Esophagus muscularis mucosa (tissue), 4 donors: ENCODE results near the gene SLC39A11. TPM values are rescaled to one million over a fixed set of nuclear protein-coding genes. Genes with fewer than 3 reads are reported as not detected.
A peak's percentile ranks its signal among the peaks of the same experiment; 100 is the strongest.

Experiments
- DNase-seq: peaks from one replicate; pipeline ENCODE4 v3.0.0-alpha.2; 2017; ENCODE audit errors: extremely low spot score
- H3K27ac ChIP-seq, 4 donors: fragments of 200-600 bp; sonication (generic); replicated peaks in 1 of 4; 1 replicate in 3 of 4; 2 replicates in 1 of 4; pipeline ENCODE4 v1.5.1; 2016 to 2019; ENCODE audit warnings: mild to moderate bottlenecking in 1 of 4
- H3K27me3 ChIP-seq, 4 donors: fragments of 200-600 bp; sonication (generic); one replicate each; pipeline versions ENCODE4 v1.5.1 to v1.6.0; 2016 to 2019
- H3K36me3 ChIP-seq, 4 donors: fragments of 200-600 bp; sonication (generic); one replicate each; pipeline ENCODE4 v1.5.1; 2016 to 2019
- H3K4me1 ChIP-seq, 4 donors: fragments of 200-600 bp; sonication (generic); one replicate each; pipeline ENCODE4 v1.5.1; 2016 to 2019
- H3K4me3 ChIP-seq, 4 donors: fragments of 200-600 bp; sonication (generic); 1 replicate in 2 of 4; 2 replicates in 2 of 4; pipeline ENCODE4 v1.5.1; 2016 to 2019; ENCODE audit warnings: mild to moderate bottlenecking in 4 of 4, moderate library complexity in 1 of 4
- H3K9me3 ChIP-seq, 4 donors: fragments of 200-600 bp; sonication (generic); 1 replicate in 3 of 4; 2 replicates in 1 of 4; pipeline ENCODE4 v1.5.1; 2016 to 2019
- CTCF ChIP-seq, 3 experiments: fragments of 200-600 bp in 2 of 3; fragments of 450-650 bp in 1 of 3; sonication (generic) in 2 of 3; IDR thresholded peaks; one replicate each; pipeline ENCODE4 v1.5.1; 2017 to 2019; ENCODE audit warnings: antibody characterized with exemption in 3 of 3, mild to moderate bottlenecking in 2 of 3, moderate library complexity in 1 of 3
- EP300 ChIP-seq: sonication (generic); formaldehyde crosslinking; IDR thresholded peaks from one replicate; pipeline ENCODE4 v1.6.1; 2017; ENCODE audit warnings: antibody characterized with exemption
- POLR2A ChIP-seq: fragments of 450-650 bp; IDR thresholded peaks from one replicate; pipeline ENCODE4 v1.6.1; 2017; ENCODE audit warnings: antibody characterized with exemption, moderate library complexity, mild to moderate bottlenecking, low read depth
- POLR2AphosphoS5 ChIP-seq, 2 donors: sonication (generic); formaldehyde crosslinking; IDR thresholded peaks; one replicate each; pipeline ENCODE4 v1.6.1; 2017; ENCODE audit warnings: antibody characterized with exemption in 2 of 2
- WGBS: methylation state at CpG from one replicate; pipeline ENCODE4 v1.1.5; 2018; 5-methylcytosine and 5-hydroxymethylcytosine counted together
- intact Hi-C: fragments of 100-400 bp; cut with DNase I; formaldehyde crosslinking; loops from one replicate; pipeline ENCODE4 v1.15.1; 2023
- total RNA-seq, 4 donors: library from RNA; depleted of rRNA; stranded (reverse); fragments of >200 nt; gene quantifications; one replicate each; pipeline versions ENCODE4 v1.1.0 to v1.2.1, GENCODE V29; 2016

The SLC39A11 gene
- total RNA-seq, 4 donors from 2014 or later, result 7.5 to 20.2 (median 18.4) TPM

DNA sequence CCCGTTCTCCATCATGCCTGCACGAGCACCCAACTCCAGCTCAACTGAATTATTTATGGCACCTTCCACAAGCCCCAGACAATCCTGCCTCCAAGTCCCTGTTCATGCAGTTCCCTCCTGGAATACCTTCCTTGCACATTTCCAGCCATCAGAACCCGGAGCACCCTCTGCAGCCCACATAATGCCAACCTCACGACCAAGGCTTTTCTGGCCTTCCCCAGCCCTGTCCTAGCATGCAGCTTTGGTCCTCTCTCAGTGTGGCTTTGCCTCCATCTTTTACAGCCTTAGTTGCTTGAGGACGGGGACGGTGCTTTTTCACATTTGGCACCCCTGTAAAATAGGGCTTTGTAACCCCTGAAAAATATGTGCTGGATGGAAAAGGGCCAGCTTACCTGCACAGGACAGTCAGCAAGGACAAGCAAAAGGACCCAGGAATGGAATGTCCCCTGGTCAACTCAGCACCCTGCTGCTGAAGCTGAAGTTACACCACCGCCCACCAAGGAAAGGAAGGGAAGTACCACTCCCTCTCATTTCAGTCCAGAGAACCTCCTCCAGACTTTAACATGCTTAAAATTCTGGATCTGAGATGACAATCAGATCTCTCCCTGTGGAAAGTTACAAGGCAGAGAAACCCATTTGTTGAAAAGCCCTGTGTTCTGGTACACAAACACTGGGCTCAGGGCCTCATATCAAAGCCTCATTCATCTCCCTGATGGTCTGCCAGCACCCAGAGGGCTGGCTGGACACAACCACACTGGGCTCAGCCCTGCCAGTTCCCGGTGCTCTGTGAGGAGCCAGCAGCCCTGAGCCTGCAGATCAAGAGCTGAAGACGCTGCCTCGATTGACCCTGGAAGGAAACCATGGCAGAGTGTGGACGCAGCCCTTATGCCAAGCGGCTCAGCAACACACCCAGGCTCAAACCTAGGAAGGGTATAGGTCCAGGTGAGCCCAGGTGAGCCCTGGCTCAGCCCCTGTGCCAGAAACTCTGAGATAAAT is 2.9 kb downstream of the SLC39A11 start:
- no peak for DNase-seq
- peaks cover 5 to 40% (median 38%) of the 10 kb centered on the region in 4 donors for H3K4me1 ChIP-seq
- peak overlapping the region; percentile 31 to 81 (median 69) for H3K27ac ChIP-seq
- WGBS, result 83% methylated on average over 12 of the region's 12 CpGs
- H3K4me3 ChIP-seq, result no peak overlapping the region
- H3K27me3 ChIP-seq, result no peaks in the 10 kb centered on the region
- intact Hi-C loops, result no loop called here
- no peaks in the 10 kb centered on the region for H3K9me3 ChIP-seq
- peaks cover 7 to 38% (median 17%) of the 10 kb centered on the region in 4 donors for H3K36me3 ChIP-seq
- TF ChIP-seq POLR2AphosphoS5 (IDR thresholded peaks at IDR 0.05), result peak in 1 of 2 donors; percentile 37
- no peak for TF ChIP-seq POLR2A

GRCh38 chr17:73088561-73088960 is 3.9 kb downstream of the SLC39A11 start:
- Histone ChIP-seq H3K9me3 (no peaks in the 10 kb centered on the region), H3K27ac (no peak overlapping the region), H3K4me3 (no peak overlapping the region), H3K27me3 (no peaks in the 10 kb centered on the region), H3K4me1 (peaks cover 5 to 40% (median 38%) of the 10 kb centered on the region in 4 donors), H3K36me3 (peaks cover 15 to 49% (median 28%) of the 10 kb centered on the region in 4 donors)
- WGBS, result 97% methylated on average over 4 of the region's 10 CpGs
- no peak for DNase-seq
- intact Hi-C loops, result no loop called here
- no peak for TF ChIP-seq POLR2AphosphoS5 (IDR thresholded peaks at IDR 0.05)
- no peak for TF ChIP-seq POLR2A
- no peak for TF ChIP-seq CTCF (IDR thresholded peaks at IDR 0.05)
- TF ChIP-seq EP300, result no peak

DNA sequence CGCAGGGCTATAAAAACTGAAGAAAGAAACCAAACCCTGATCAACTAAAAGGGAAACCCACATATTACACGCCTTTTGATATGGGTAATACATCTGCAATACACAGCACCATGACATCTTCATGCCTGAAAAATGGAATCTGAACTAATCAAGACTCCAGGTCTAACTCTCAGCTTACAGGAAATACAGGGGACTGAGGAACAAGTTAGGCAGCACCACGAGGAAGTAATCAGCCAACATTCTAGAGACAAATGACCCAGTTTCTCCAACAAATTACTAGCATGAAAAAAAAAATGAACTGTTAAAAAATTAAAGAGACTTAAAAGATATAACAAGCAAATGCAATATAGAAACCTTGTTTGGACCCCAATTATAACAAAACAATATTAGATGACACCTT is 9.1 kb downstream of the SLC39A11 start:
- 50% methylated on average over 3 of the region's 3 CpGs for WGBS

GRCh38 chr17:73074566-73074965 is 17.9 kb downstream of the SLC39A11 start:
- no peak overlapping the region for H3K4me3 ChIP-seq
- no peak for DNase-seq
- TF ChIP-seq POLR2AphosphoS5 (IDR thresholded peaks at IDR 0.05) (no peak), EP300 (no peak), CTCF (IDR thresholded peaks at IDR 0.05) (no peak), POLR2A (no peak)
- peaks cover 0 to 23% (median 6%) of the 10 kb centered on the region in 4 donors for H3K36me3 ChIP-seq
- H3K4me1 ChIP-seq, result peaks cover 0 to 7% (median 3%) of the 10 kb centered on the region in 4 donors
- H3K9me3 ChIP-seq, result no peaks in the 10 kb centered on the region
- WGBS, result 76% methylated on average over 2 of the region's 2 CpGs
- H3K27me3 ChIP-seq, result no peaks in the 10 kb centered on the region
- no peak overlapping the region for H3K27ac ChIP-seq
- intact Hi-C loops, result no loop called here

More for the DNA sequence above, 9.1 kb downstream of the SLC39A11 start:
- no peak for DNase-seq
- Histone ChIP-seq H3K27ac (no peak overlapping the region), H3K9me3 (no peaks in the 10 kb centered on the region), H3K27me3 (no peaks in the 10 kb centered on the region), H3K4me3 (no peak overlapping the region), H3K36me3 (peaks cover 15 to 57% (median 35%) of the 10 kb centered on the region in 4 donors), H3K4me1 (no peaks in the 10 kb centered on the region)
- TF ChIP-seq POLR2A (no peak), POLR2AphosphoS5 (IDR thresholded peaks at IDR 0.05) (no peak), EP300 (no peak), CTCF (IDR thresholded peaks at IDR 0.05) (no peak)
- intact Hi-C loops, result no loop called here

DNA sequence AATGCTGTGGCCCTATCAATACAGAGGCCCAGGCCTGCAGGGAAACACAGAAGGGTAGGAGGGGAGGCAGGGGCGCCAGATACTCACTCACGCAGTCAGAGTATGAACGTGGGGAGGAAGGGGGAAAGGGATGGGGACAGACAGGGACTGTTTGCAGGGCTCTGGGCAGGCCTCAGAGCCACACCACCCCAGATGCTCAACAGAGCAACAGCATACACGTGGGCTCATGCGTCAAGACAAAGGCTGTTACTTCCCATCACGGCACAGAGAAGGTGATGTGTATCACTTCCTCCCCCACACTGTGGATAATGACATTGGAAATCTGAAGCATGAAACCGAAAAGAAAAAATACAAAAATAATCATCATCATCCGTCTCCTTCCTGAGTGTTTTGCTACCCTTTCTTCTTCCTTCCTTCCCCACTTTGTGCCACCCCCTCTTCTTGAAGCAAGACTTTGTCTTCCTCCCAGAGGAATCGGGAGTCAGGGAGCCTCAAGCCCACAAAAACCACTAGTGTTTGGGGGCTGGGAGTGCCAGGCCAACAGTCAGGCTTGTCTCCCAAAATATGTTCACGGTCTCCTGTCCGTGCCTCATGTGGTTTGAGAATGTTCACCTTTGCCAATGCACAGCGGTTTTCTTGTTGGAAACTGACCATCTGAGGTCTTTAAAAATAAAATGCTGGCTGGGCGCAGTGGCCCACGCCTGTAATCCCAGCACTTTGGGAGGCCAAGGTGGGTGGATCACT is 20.1 kb downstream of the SLC39A11 start:
- Histone ChIP-seq H3K27ac (no peak overlapping the region), H3K4me1 (peaks cover 0 to 14% (median 9%) of the 10 kb centered on the region in 4 donors), H3K9me3 (no peaks in the 10 kb centered on the region), H3K36me3 (peaks cover 0 to 22% (median 6%) of the 10 kb centered on the region in 4 donors), H3K27me3 (no peaks in the 10 kb centered on the region), H3K4me3 (no peak overlapping the region)
- TF ChIP-seq CTCF (IDR thresholded peaks at IDR 0.05), result no peak
- no peak for TF ChIP-seq EP300
- intact Hi-C loops, result no loop called here
- WGBS, result 83% methylated on average over 14 of the region's 14 CpGs
- DNase-seq, result no peak
